ENCODE measurements around the gene LIFR.

- TF ChIP-seq EZH2phosphoT487 (IDR thresholded peaks at IDR 0.05) = no peak
- TF ChIP-seq CTCF (IDR thresholded peaks at IDR 0.05) = no peak
Observed at GRCh38 chr5:38466424-38467189, 89.8 kb downstream of the LIFR start.
